Measurements from ENCODE around the gene ZNF787. TPM values are rescaled to one million over a fixed set of nuclear protein-coding genes. Genes with fewer than 3 reads are reported as not detected.

Gene ZNF787
- total and polyA plus RNA-seq, 4 donors, result 2.9 to 23.6 (median 18.8) TPM

GRCh38 chr19:56097306-56097705 lies 23.8 kb downstream of the ZNF787 start:
- peaks cover 12 to 37% (median 18%) of the 10 kb centered on the region in 4 donors for H3K36me3 ChIP-seq (ENCODE audit: control insufficient read depth in 4 of 4, insufficient read depth in 3 of 4, low read depth in 1 of 4, low read length in 3 of 4)
- WGBS, result 86% methylated on average over 23 of the region's 23 CpGs

GRCh38 chr19:56096665-56097064 lies 24.4 kb downstream of the ZNF787 start:
- peaks cover 12 to 30% (median 15%) of the 10 kb centered on the region in 4 donors for H3K36me3 ChIP-seq (ENCODE audit: control insufficient read depth in 4 of 4, insufficient read depth in 3 of 4, low read depth in 1 of 4, low read length in 3 of 4)
- H3K27me3 ChIP-seq (ENCODE audit: control insufficient read depth in 4 of 4, insufficient read depth in 4 of 4, low read length in 3 of 4), result no peaks in the 10 kb centered on the region
- no peak overlapping the region for H3K9ac ChIP-seq (ENCODE audit: low read depth in 1 of 2, low read length in 2 of 2)
- H3K4me3 ChIP-seq (ENCODE audit: low read depth in 1 of 3, low read length in 3 of 3), result no peak overlapping the region
- no peak for DNase-seq (ENCODE audit: low spot score)
- H3K27ac ChIP-seq (ENCODE audit: low read depth in 1 of 2, low read length in 2 of 2), result no peak overlapping the region
- no peak for TF ChIP-seq RXRA (IDR thresholded peaks at IDR 0.05)
- TF ChIP-seq ZBTB33 (IDR thresholded peaks at IDR 0.05), result no peak
- TF ChIP-seq NR2F2 (IDR thresholded peaks at IDR 0.05), result no peak
- TF ChIP-seq HNF4A (conservative IDR thresholded peaks at IDR 0.05), result no peak
- no peaks in the 10 kb centered on the region for H3K9me3 ChIP-seq (ENCODE audit: control insufficient read depth in 4 of 4, low read length in 3 of 4)
- 84% methylated on average over 13 of the region's 13 CpGs for WGBS
- peaks cover 0 to 2% (median 0%) of the 10 kb centered on the region in 4 donors for H3K4me1 ChIP-seq (ENCODE audit: control insufficient read depth in 4 of 4, insufficient read depth in 4 of 4, low read length in 3 of 4)

More at GRCh38 chr19:56097306-56097705, 23.8 kb downstream of the ZNF787 start:
- no peaks in the 10 kb centered on the region for H3K27me3 ChIP-seq (ENCODE audit: control insufficient read depth in 4 of 4, insufficient read depth in 4 of 4, low read length in 3 of 4)
- no peak overlapping the region for H3K27ac ChIP-seq (ENCODE audit: low read depth in 1 of 2, low read length in 2 of 2)
- peaks cover 0 to 2% (median 0%) of the 10 kb centered on the region in 4 donors for H3K4me1 ChIP-seq (ENCODE audit: control insufficient read depth in 4 of 4, insufficient read depth in 4 of 4, low read length in 3 of 4)
- DNase-seq (ENCODE audit: low spot score), result no peak
- no peaks in the 10 kb centered on the region for H3K9me3 ChIP-seq (ENCODE audit: control insufficient read depth in 4 of 4, low read length in 3 of 4)
- H3K4me3 ChIP-seq (ENCODE audit: low read depth in 1 of 3, low read length in 3 of 3), result no peak overlapping the region
- TF ChIP-seq EGR1 (IDR thresholded peaks at IDR 0.05; ENCODE audit: low read depth in 2 of 2), result no peak
- TF ChIP-seq SP1 (IDR thresholded peaks at IDR 0.05), result no peak
- no peak for TF ChIP-seq ATF3 (IDR thresholded peaks at IDR 0.05)
- no peak for TF ChIP-seq NR2F2 (IDR thresholded peaks at IDR 0.05)
- TF ChIP-seq ZBTB33 (IDR thresholded peaks at IDR 0.05), result no peak
- no peak for TF ChIP-seq RAD21 (IDR thresholded peaks at IDR 0.05)
- TF ChIP-seq GABPA (IDR thresholded peaks at IDR 0.05 in 1 of 2, conservative IDR thresholded peaks at IDR 0.05 in 1 of 2), result no peak
- no peak for TF ChIP-seq RXRA (IDR thresholded peaks at IDR 0.05)
- no peak for TF ChIP-seq MAX (IDR thresholded peaks at IDR 0.05)
- no peak for TF ChIP-seq FOXA2 (IDR thresholded peaks at IDR 0.05)
- TF ChIP-seq TAF1 (conservative IDR thresholded peaks at IDR 0.05), result no peak
- TF ChIP-seq CTCF (IDR thresholded peaks at IDR 0.05; ENCODE audit: low read depth, low read length, missing input control), result no peak
- no peak for TF ChIP-seq FOXA1 (IDR thresholded peaks at IDR 0.05)
- H3K9ac ChIP-seq (ENCODE audit: low read depth in 1 of 2, low read length in 2 of 2), result no peak overlapping the region

All from liver (tissue), 9 donors.